Mucosa of rectum (tissue), 2 donors: ENCODE data around the gene MCTP2.

Experiments used
- H3K27ac ChIP-seq, 2 donors: one replicate each; pipeline ENCODE4 v1.7.0; 2013; ENCODE audit warnings: inconsistent platforms in 2 of 2, low read depth in 2 of 2, low read length in 2 of 2
- H3K27me3 ChIP-seq, 2 donors: one replicate each; pipeline ENCODE4 v1.7.0; 2013; ENCODE audit warnings: low read length in 2 of 2; ENCODE audit not compliant: control insufficient read depth in 2 of 2, insufficient read depth in 2 of 2
- H3K36me3 ChIP-seq, 2 donors: one replicate each; pipeline ENCODE4 v1.7.0; 2013; ENCODE audit warnings: low read length in 2 of 2; ENCODE audit not compliant: control insufficient read depth in 2 of 2, insufficient read depth in 2 of 2
- H3K4me1 ChIP-seq, 2 donors: one replicate each; pipeline ENCODE4 v1.7.0; 2013; ENCODE audit warnings: low read length in 2 of 2, mild to moderate bottlenecking in 1 of 2; ENCODE audit not compliant: control insufficient read depth in 2 of 2, insufficient read depth in 2 of 2
- H3K4me3 ChIP-seq, 2 donors: one replicate each; pipeline ENCODE4 v1.7.0; 2013; ENCODE audit warnings: low read length in 2 of 2
- H3K9ac ChIP-seq, 2 donors: one replicate each; pipeline ENCODE4 v1.7.0; 2013; ENCODE audit warnings: low read length in 2 of 2, low read depth in 1 of 2, mild to moderate bottlenecking in 1 of 2
- H3K9me3 ChIP-seq, 2 donors: one replicate each; pipeline ENCODE4 v1.7.0; 2013; ENCODE audit warnings: low read length in 2 of 2; ENCODE audit not compliant: control insufficient read depth in 2 of 2
- donor health status: healthy.
- donor health status: Normal muscosa, but diverticular disease.

Gene MCTP2

GRCh38 chr15:94336817-94337467 is 105.6 kb downstream of the MCTP2 start:
- H3K4me1 ChIP-seq = no peaks in the 10 kb centered on the region
- H3K4me3 ChIP-seq = no peak overlapping the region
- H3K27me3 ChIP-seq = no peaks in the 10 kb centered on the region
- H3K27ac ChIP-seq = no peak overlapping the region
- peaks cover 10 to 16% of the 10 kb centered on the region in 2 donors for H3K36me3 ChIP-seq
- H3K9ac ChIP-seq = no peak overlapping the region
- no peaks in the 10 kb centered on the region for H3K9me3 ChIP-seq

GRCh38 chr15:94338243-94338846 is 107.0 kb downstream of the MCTP2 start:
- H3K4me1 ChIP-seq = no peaks in the 10 kb centered on the region
- H3K9ac ChIP-seq = no peak overlapping the region
- no peaks in the 10 kb centered on the region for H3K9me3 ChIP-seq
- H3K27ac ChIP-seq = no peak overlapping the region
- H3K36me3 ChIP-seq = peaks cover 10 to 16% of the 10 kb centered on the region in 2 donors
- no peak overlapping the region for H3K4me3 ChIP-seq
- H3K27me3 ChIP-seq = no peaks in the 10 kb centered on the region

DNA sequence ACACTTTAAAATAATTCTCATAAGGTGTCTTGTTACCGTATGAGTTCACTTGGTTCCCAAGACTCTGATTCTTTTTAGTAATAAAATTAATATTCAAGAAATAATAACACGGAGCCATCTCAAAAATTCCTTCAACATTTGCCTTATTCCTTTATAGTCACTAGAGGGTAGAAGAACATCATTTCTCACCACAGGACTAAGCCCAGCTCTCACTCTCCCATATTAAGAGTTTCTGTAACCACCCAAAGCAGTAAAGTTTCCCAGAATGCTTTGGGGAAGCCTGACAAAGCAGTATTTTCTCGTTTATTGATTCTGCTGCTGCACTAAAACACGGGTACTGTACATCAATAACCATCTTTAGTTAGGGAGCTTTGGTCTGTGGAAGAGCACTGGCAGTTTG is 114.9 kb downstream of the MCTP2 start:
- Histone ChIP-seq H3K36me3 (peaks cover 10 to 23% of the 10 kb centered on the region in 2 donors), H3K4me1 (no peaks in the 10 kb centered on the region), H3K4me3 (no peak overlapping the region), H3K9me3 (no peaks in the 10 kb centered on the region), H3K27ac (no peak overlapping the region), H3K27me3 (no peaks in the 10 kb centered on the region), H3K9ac (no peak overlapping the region)

DNA sequence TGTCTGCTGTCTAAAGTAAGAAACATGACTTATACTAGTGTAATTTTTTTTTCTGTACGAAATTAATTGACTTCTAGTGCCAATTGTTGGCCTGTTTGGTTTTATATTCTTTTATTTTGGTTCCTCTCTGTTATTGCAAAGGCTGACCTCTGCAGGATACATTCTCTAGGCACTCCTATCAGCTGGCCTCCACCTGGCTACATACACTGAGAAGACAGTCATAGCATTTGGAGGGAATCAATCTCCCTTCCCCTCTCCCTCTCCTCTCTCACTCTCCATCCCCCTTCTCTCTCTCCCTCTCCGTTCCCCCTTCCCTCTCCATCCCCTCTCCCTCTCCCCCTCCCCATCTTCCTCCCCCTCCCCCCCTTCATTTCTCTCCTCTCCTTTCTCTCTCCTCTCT is 116.7 kb downstream of the MCTP2 start:
- peaks cover 18 to 34% of the 10 kb centered on the region in 2 donors for H3K36me3 ChIP-seq
- H3K4me3 ChIP-seq = no peak overlapping the region
- no peaks in the 10 kb centered on the region for H3K4me1 ChIP-seq
- H3K27me3 ChIP-seq = no peaks in the 10 kb centered on the region
- H3K27ac ChIP-seq = no peak overlapping the region
- no peaks in the 10 kb centered on the region for H3K9me3 ChIP-seq
- H3K9ac ChIP-seq = no peak overlapping the region

DNA sequence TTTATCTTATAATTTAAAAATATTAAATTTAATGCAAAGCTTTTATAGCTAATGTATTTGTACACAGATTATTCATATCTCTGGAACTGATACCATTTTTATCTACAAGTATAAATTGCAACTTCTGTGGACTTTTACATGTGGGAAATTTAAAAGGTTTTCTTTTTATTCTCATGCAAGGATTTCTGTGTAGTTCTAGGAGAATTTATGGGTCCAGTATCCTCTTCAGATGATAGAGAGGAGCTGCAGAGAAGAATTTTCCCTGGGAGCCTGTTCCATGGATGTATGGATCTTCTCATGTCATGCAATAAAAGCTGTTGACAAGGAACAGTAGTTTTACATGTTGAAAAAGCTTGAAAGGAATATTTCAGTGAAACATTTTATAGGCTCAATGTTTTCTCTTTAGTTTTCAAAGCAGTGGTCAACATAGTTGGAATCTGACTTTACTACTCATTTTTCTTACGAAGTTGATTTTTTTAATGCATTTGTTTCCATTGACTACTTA is 119.7 kb downstream of the MCTP2 start:
- no peaks in the 10 kb centered on the region for H3K9me3 ChIP-seq
- no peaks in the 10 kb centered on the region for H3K27me3 ChIP-seq
- no peaks in the 10 kb centered on the region for H3K4me1 ChIP-seq
- no peak overlapping the region for H3K9ac ChIP-seq
- no peak overlapping the region for H3K27ac ChIP-seq
- H3K4me3 ChIP-seq = no peak overlapping the region
- H3K36me3 ChIP-seq = peaks cover 20 to 39% of the 10 kb centered on the region in 2 donors

- H3K27me3 ChIP-seq = no peaks in the 10 kb centered on the region
- no peaks in the 10 kb centered on the region for H3K9me3 ChIP-seq
- H3K4me3 ChIP-seq = no peak overlapping the region
- H3K4me1 ChIP-seq = no peaks in the 10 kb centered on the region
- H3K27ac ChIP-seq = no peak overlapping the region
- no peak overlapping the region for H3K9ac ChIP-seq
- peaks cover 20 to 40% of the 10 kb centered on the region in 2 donors for H3K36me3 ChIP-seq
Observed at GRCh38 chr15:94352636-94353487, 121.5 kb downstream of the MCTP2 start.

DNA sequence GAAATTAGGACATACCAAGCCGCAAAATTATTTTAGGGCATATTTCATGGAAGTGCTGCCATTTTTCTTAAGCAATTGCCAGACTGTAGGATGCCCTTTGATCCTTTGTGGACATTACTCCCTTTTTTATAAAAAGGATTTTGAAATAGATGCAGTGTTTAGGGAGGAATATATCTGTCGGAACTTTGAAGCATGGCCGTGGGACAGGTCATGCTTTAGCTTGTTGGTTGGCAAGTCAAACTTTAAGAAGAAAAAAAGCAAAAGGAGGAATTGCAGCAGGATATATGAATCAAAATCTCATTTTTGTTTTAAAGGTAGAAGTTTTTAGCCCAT is 122.1 kb downstream of the MCTP2 start:
- Histone ChIP-seq H3K4me1 (no peaks in the 10 kb centered on the region), H3K4me3 (no peak overlapping the region), H3K27ac (no peak overlapping the region)

DNA sequence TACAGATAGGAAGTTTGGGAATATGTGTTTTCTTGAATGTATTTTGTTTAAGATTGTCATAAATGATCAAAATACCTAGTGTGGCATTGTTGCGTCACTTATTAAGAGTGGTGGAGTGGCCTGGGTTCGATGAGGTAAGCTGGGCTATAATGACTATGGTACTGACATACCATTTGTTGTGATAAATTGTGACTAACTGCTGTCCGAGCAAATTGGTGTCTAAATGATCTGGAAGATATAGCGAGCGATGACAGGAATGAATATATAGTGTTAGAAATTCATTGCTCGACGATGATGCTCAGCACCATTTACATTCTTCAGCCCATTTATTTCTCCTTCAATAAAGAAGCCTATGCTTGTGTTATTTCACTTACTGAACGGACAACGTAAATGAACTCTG is 123.3 kb downstream of the MCTP2 start:
- no peaks in the 10 kb centered on the region for H3K9me3 ChIP-seq
- no peak overlapping the region for H3K27ac ChIP-seq

More for the DNA sequence above, 122.1 kb downstream of the MCTP2 start:
- no peaks in the 10 kb centered on the region for H3K9me3 ChIP-seq
- no peaks in the 10 kb centered on the region for H3K27me3 ChIP-seq
- H3K36me3 ChIP-seq = peaks cover 23 to 43% of the 10 kb centered on the region in 2 donors
- no peak overlapping the region for H3K9ac ChIP-seq

GRCh38 chr15:94359716-94360115 is 128.4 kb downstream of the MCTP2 start:
- Histone ChIP-seq H3K9me3 (no peaks in the 10 kb centered on the region), H3K36me3 (peaks cover 18 to 39% of the 10 kb centered on the region in 2 donors), H3K9ac (no peak overlapping the region), H3K4me3 (no peak overlapping the region), H3K4me1 (no peaks in the 10 kb centered on the region), H3K27ac (no peak overlapping the region), H3K27me3 (no peaks in the 10 kb centered on the region)

More for the DNA sequence above, 123.3 kb downstream of the MCTP2 start:
- Histone ChIP-seq H3K4me1 (no peaks in the 10 kb centered on the region), H3K36me3 (peaks cover 26 to 42% of the 10 kb centered on the region in 2 donors), H3K4me3 (no peak overlapping the region), H3K9ac (no peak overlapping the region), H3K27me3 (no peaks in the 10 kb centered on the region)

DNA sequence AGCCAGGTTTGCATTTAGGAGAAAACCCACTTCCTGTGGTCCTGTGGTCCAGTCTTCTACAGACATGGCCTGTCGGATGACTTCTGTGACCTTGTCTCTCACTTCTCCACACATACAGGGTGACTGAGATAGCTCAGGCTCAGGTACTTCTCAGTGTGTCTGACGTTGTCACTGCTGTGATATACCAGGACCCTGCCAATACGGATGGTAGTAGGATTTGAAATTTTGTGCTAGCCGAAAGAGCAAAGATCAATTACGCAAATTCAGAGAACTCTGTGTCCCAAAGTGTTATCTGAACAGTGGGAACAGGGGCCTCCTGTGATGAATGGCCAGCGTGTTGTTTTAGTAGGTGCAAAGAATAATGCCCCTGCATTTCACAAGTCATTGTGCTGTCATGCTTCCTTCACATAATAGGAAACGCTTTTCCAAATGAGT is 128.9 kb downstream of the MCTP2 start:
- Histone ChIP-seq H3K9ac (no peak overlapping the region), H3K27ac (no peak overlapping the region), H3K9me3 (no peaks in the 10 kb centered on the region), H3K36me3 (peaks cover 18 to 40% of the 10 kb centered on the region in 2 donors), H3K4me1 (no peaks in the 10 kb centered on the region), H3K4me3 (no peak overlapping the region), H3K27me3 (no peaks in the 10 kb centered on the region)
